C1 segment of cervical spinal cord (tissue), 14 donors: ENCODE data around the gene FOSL2.

ENCODE experiments used
- DNase-seq, 14 donors: peaks; one replicate each; lab custom pipeline; 2025; lab: John Stamatoyannopoulos, UW

FOSL2 gene

GRCh38 chr2:28411956-28412609 lies 19.4 kb downstream of the FOSL2 start:
- DNase-seq, result no peak

- DNase-seq, result no peak
These were observed 20.0 kb downstream of the FOSL2 start for GRCh38 chr2:28412625-28413151.

GRCh38 chr2:28413152-28413898 lies 20.7 kb downstream of the FOSL2 start:
- peak in 2 of 14 donors; percentile 15 to 28 for DNase-seq

- DNase-seq, result peak in 1 of 14 donors; percentile 2
These were observed 21.2 kb downstream of the FOSL2 start for GRCh38 chr2:28413899-28414295.

GRCh38 chr2:28414583-28414982 lies 21.9 kb downstream of the FOSL2 start:
- no peak for DNase-seq

GRCh38 chr2:28415010-28415409 lies 22.4 kb downstream of the FOSL2 start:
- DNase-seq, result no peak

- DNase-seq, result no peak
These were observed 23.1 kb downstream of the FOSL2 start for GRCh38 chr2:28415715-28416114.

GRCh38 chr2:28419003-28419402 lies 26.3 kb downstream of the FOSL2 start:
- DNase-seq, result no peak

GRCh38 chr2:28419443-28420270 lies 27.0 kb downstream of the FOSL2 start:
- no peak for DNase-seq

GRCh38 chr2:28420722-28421121 lies 28.1 kb downstream of the FOSL2 start:
- no peak for DNase-seq

GRCh38 chr2:28422908-28423741 lies 30.5 kb downstream of the FOSL2 start:
- no peak for DNase-seq

GRCh38 chr2:28423856-28424605 lies 31.4 kb downstream of the FOSL2 start:
- DNase-seq, result peak in 1 of 14 donors; percentile 5

- DNase-seq, result no peak
These were observed 32.3 kb downstream of the FOSL2 start for GRCh38 chr2:28424799-28425463.

- DNase-seq, result no peak
These were observed 32.8 kb downstream of the FOSL2 start for GRCh38 chr2:28425464-28425835.

GRCh38 chr2:28427741-28428415 lies 35.2 kb downstream of the FOSL2 start:
- no peak for DNase-seq

GRCh38 chr2:28428486-28428885 lies 35.8 kb downstream of the FOSL2 start:
- no peak for DNase-seq

GRCh38 chr2:28429636-28430376 lies 37.1 kb downstream of the FOSL2 start:
- DNase-seq, result no peak

- no peak for DNase-seq
These were observed 37.7 kb downstream of the FOSL2 start for GRCh38 chr2:28430377-28430765.
